Stimulated activated CD4-positive, alpha-beta T cell treated with anti-CD3 and anti-CD28 coated beads, Interleukin-1b, Interleukin-23, amount 100 ng/mL, for 1 hour (primary cell): ENCODE measurements around the gene ZNF260.
"Not testable (repeated sequence)": the region's sequence is repeated elsewhere in the genome, so short reads cannot be mapped to it uniquely, and the experiment has no call there.

Experiments used
- DNase-seq, 2 donors: peaks; one replicate each; pipeline ENCODE4 v3.0.0-alpha.2; 2020; ENCODE audit warnings: low read depth in 2 of 2

The ZNF260 gene

GRCh38 chr19:36528194-36528920, at the start of gene ZNF260:
Gene ZNF260, minus strand, starts transcription at chr19:36528271. Its CDS starts 13,033 bp downstream, at chr19:36515238.
- peak; percentile 75 to 83 for DNase-seq

GRCh38 chr19:36577271-36577996, 49.4 kb upstream of the ZNF260 start:
- no peak for DNase-seq

- DNase-seq: no peak
Observed at GRCh38 chr19:36574741-36575140, 46.7 kb upstream of the ZNF260 start.

- no peak for DNase-seq
Observed at GRCh38 chr19:36573895-36574720, 46.0 kb upstream of the ZNF260 start.

DNA sequence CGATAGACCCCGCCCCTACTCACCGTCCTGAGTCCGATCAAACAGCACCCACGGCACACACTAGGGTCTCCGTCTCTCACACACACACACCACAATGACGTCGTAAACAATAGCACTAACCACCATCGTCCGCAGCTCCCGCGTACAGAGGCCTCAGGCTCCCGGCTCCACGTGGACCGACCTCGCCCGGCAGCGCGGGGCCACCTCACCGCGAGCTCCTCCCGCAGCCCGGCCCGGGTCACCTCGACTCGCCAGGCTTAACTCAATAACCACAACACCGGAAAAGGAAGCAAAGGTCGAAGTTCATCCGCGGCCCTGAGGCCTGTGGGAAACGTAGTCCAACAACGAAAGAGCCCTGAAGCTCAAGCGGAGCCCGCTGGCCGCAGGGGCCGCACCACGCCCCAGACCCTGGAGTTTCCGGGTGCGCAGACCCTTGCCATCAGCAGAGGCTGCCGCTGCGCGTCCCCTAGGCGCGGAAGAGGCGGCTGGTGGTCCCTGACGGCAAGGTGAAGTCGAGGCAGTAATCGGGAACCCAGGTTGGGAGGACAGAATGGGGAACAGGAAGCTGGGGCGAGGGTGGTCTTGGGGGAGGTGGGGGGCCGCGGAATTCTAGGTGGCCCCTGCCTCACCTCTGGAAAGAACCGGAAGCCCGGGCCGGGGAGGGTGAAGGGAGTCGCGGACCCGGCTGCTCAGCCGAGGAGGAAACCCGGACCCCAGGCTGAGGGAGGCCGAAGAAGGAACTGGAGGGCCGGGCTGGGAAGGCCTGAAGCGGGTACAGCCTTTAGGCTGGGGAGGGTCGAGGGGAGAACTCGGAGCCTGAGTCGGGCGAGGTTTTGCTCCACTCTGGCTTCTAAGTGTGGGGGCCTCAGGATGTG, 45.2 kb upstream of the ZNF260 start, which contains the start of gene ZNF529:
TSS of gene ZNF529 (minus strand) at position 273 of the 875 bp plus-strand sequence. CDS start 946 bp downstream, outside the sequence.
- peak; percentile 38 to 50 for DNase-seq

DNA sequence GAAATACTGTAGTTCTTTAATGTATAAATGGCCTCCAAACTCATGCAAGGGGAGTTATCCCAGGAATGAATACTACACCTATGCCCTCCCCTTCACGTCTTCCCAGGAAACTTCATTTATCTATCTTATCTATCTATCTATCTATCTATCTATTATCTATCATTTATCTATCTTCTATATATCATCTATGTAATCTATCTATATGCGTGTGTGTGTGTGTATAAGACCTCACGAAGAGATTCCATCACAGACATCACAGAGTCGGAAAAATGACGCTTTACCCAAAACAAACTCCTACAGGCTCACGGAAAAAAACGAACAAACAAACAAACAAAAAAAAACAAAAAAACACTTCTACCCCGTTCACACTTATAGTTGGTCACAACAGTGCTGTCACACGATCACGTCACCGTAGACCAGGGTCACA, 44.5 kb upstream of the ZNF260 start:
- DNase-seq: no peak

DNA sequence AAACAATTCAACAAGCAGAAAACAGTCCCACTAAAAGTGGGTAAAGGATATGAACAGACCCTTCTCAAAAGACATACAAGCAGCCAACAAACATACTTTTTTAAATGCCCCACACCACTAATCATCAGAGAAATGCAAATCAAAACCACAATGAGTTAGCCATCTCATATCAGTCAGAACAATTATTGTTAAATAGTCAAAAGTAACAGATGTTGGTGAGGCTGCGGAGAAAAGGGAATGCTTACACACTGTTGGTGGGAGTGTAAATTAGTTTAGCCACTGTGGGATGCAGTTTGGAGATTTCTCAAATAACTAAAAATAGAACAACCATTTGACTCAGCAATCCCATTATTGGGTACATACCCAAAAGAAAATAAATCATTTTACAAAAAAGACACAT, 36.3 kb upstream of the ZNF260 start:
- no peak for DNase-seq

DNA sequence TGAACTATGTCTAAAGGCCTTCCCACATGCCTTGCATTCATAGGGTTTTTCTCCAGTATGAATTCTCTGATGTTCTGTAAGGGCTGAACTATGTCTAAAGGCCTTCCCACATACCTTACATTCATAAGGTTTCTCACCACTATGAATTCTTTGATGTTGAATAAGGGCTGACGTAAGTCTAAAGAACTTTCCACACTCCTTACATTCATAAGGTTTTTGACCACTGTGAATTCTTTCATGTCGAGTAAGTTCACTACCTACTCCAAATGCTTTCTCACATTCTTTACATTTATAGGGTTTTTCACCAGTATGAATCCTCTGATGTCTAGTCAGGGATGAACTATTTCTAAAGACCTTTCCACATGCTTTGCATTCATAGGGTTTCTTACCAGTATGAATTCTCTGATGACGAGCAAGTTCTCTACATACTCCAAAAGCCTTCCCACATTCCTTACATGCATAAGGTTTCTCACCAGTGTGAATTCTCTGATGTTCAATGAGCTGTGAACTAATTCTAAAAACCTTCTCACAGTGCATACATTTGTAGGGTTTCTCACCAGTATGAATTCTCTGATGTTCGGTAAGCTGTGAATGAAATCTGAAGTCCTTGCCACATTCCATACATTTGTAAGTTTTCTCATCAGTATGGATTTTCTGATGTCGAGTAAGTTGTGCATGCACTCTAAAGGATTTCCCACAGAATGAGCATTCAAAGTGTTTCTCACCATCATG, 19.1 kb upstream of the ZNF260 start:
- DNase-seq: no peak

- DNase-seq: no peak
Observed at GRCh38 chr19:36528921-36529518, 949 bp upstream of the ZNF260 start.

DNA sequence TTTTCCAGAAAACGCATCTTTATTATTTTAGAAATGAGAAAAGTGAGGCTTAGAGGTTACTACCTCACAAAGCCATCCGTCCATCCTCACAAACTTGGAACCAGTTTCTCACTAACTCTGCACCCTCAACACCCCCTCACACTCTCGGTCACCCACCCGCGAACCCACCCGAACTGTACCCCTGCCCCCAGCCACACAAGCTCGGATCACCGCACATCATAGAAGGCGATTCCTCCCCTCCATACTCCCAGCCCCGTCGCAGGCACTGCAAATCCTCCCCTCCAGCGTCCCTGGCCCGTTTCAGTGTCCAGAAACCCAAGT, 238 bp downstream of the ZNF260 start:
- no peak for DNase-seq

- DNase-seq: no peak
Observed at GRCh38 chr19:36527341-36527740, 730 bp downstream of the ZNF260 start.

DNA sequence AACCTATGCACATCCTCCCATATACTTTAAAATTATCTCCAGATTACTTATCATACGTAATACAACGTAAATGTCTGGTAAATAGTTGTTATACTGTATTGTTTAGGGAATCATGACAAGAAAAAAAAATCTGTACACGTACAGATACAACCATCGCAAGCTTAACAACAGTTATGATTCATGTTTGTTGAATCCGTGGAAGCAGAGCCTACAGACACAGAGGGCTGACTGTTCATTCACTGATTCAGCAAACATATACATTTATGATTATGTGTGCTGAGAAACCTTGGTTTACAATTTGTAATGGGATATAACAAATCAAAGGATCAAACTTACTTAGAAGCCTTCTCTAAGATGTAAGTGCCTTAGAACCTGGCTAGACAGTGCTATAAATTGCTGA, 1.5 kb downstream of the ZNF260 start:
- DNase-seq: no peak

GRCh38 chr19:36524617-36525016, 3.5 kb downstream of the ZNF260 start:
- no peak for DNase-seq

DNA sequence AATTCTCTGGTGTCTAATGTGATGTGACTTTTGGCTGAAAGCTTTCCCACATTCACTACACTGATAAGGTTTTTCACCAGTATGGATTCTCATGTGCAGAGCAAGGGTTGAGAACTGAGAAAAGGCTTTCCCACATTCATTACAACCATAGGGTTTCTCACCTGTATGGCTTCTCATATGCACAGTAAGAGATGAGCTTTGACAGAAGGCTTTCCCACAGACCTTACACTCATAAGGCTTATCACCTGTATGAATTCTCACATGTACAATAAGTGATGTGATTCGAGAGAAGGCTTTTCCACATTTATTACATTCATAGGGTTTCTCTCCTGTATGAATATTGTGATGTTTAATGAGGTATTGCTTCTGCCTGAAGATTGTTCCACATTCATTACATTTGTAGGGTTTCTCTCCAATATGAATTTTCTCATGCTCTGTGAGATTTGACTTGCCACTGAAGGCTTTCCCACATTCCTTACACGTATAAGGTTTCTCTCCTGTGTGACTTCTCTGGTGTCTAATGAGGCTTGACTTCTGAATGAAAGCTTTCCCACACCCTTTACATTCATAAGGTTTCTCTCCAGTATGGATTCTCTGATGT, 14.0 kb downstream of the ZNF260 start:
- DNase-seq: no peak

DNA sequence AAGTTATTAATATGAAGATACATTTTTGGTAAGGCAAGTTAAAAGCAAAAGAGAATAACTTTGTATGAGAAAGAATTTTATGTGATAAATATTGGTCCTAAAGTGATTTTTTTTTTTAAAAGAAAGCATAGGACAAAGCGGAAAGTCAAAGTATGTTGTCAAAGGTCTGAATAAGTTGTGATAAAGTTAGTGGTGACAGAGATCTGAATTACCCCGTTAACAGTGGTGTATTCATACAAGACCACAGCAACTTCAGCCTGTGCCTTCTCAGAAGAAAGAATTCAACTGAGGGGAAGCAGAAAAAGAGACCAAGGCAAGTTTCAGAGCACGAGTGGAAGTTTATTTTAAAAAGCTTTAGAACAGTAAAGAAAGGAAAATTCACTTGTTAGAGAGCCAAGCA, 19.7 kb downstream of the ZNF260 start:
- DNase-seq: no peak

- DNase-seq: no peak
Observed at GRCh38 chr19:36501973-36502372, 26.1 kb downstream of the ZNF260 start.

DNA sequence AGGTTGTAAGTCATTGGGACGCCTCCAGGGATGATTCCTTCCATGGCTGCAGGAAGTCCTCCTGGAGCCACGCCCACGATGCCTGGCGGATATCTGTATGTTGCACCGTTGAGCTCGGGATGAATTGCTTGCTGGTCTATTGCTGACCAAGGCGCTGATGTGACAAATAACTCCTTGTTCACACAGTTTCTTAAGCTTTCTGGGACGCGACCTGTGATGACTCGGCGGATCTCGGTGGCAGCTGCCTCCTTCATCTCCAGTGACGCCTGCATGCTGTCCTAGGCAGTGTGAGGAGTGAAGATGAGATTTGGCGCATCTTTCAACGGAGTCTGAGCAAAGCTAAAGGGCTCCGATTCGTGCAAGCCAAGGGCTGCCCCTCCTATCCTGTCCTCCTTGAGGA, 31.1 kb downstream of the ZNF260 start:
- no peak for DNase-seq

GRCh38 chr19:36492689-36493453, 35.2 kb downstream of the ZNF260 start:
- not testable (repeated sequence) for DNase-seq

DNA sequence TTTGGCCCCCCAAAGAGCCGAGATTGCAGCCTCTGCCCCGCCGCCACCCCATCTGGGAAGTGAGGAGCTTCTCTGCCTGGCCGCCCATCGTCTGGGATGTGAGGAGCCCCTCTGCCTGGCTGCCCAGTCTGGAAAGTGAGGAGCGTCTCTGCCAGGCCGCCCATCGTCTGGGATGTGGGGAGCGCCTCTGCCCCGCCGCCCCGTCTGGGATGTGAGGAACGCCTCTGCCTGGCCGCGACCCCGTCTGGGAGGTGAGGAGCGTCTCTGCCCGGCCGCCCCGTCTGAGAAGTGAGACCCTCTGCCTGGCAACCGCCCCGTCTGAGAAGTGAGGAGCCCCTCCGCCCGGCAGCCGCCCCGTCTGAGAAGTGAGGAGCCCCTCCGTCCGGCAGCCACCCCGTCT, 37.2 kb downstream of the ZNF260 start:
- DNase-seq: not testable (repeated sequence)
